Lung (tissue), 12 donors: ENCODE data around the gene LRRC17. TPM values are rescaled to one million over a fixed set of nuclear protein-coding genes. Genes with fewer than 3 reads are reported as not detected.

Experiments used
- ATAC-seq: fragments of 200-7000 bp; cut with Tn5 transposase; one replicate; pipeline ENCODE4 v1.9.1; 2020; ENCODE audit warnings: moderate number of reproducible peaks; ENCODE audit not compliant: insufficient read depth, low FRiP score
- DNase-seq, 3 donors: peaks; one replicate each; pipeline ENCODE4 v3.0.0-alpha.2; 2013 to 2017
- H3K27ac ChIP-seq, 2 donors: one replicate each; pipeline ENCODE4 v1.5.1; 2013; ENCODE audit warnings: mild to moderate bottlenecking in 2 of 2, moderate library complexity in 2 of 2, control low read depth in 1 of 2, inconsistent platforms in 1 of 2, low read depth in 1 of 2, low read length in 1 of 2
- H3K27me3 ChIP-seq, 3 donors: one replicate each; pipeline ENCODE4 v1.5.1; 2013; ENCODE audit warnings: low read length in 2 of 3; ENCODE audit not compliant: control insufficient read depth in 3 of 3, insufficient read depth in 3 of 3
- H3K36me3 ChIP-seq, 4 donors: one replicate each; pipeline ENCODE4 v1.5.1; 2013; ENCODE audit warnings: low read length in 4 of 4, mild to moderate bottlenecking in 1 of 4, moderate library complexity in 1 of 4; ENCODE audit not compliant: control insufficient read depth in 4 of 4, insufficient read depth in 4 of 4
- H3K4me1 ChIP-seq, 5 donors: one replicate each; pipeline ENCODE4 v1.5.1; 2013; ENCODE audit warnings: low read length in 5 of 5, mild to moderate bottlenecking in 2 of 5, moderate library complexity in 1 of 5; ENCODE audit not compliant: control insufficient read depth in 5 of 5, insufficient read depth in 5 of 5
- H3K4me3 ChIP-seq: one replicate; pipeline ENCODE4 v1.5.1; 2013; ENCODE audit warnings: mild to moderate bottlenecking, control low read depth, moderate library complexity
- H3K9ac ChIP-seq, 2 donors: one replicate each; pipeline ENCODE4 v1.5.1; 2013; ENCODE audit warnings: low read length in 2 of 2, control low read depth in 1 of 2; ENCODE audit not compliant: insufficient read depth in 1 of 2
- H3K9me3 ChIP-seq, 4 donors: one replicate each; pipeline ENCODE4 v1.5.1; 2013; ENCODE audit warnings: low read length in 3 of 4, mild to moderate bottlenecking in 1 of 4, moderate library complexity in 1 of 4; ENCODE audit not compliant: control insufficient read depth in 4 of 4, insufficient read depth in 3 of 4
- CTCF ChIP-seq: IDR thresholded peaks from 2 replicates; pipeline ENCODE4 v1.5.1; 2012; ENCODE audit warnings: mild to moderate bottlenecking; ENCODE audit errors: control extremely low read depth, extremely low read depth
- WGBS, 2 donors: extraction: QIAGEN DNeasy Blood & Tissue Kit; methylation state at CpG; one replicate each; pipeline ENCODE4 v1.1.7; 2013; 5-methylcytosine and 5-hydroxymethylcytosine counted together
- polyA plus RNA-seq, 2 donors: library from polyadenylated mRNA; stranded (reverse); fragments of 200-250 nt; gene quantifications; one replicate each; pipeline ENCODE4 v1.2.1, GENCODE V29; 2013
- total RNA-seq, 2 donors: library from RNA; depleted of rRNA in 1 of 2; stranded (reverse); fragments of >200 nt in 1 of 2; gene quantifications; one replicate each; pipeline ENCODE4 v1.2.1, GENCODE V29; 2014 to 2021
- donor health status: control.
- donor health status: control.
- donor health status: Bipolar disorder and iron deficiency.
- donor health status: healthy.
- donor health status: DM: yes; HTN: yes; CAD: no.

The LRRC17 gene
- total and polyA plus RNA-seq, 4 donors, result 0.63 to 81.6 (median 2.2) TPM

- Histone ChIP-seq H3K9ac (no peak overlapping the region), H3K27me3 (no peaks in the 10 kb centered on the region), H3K27ac (no peak overlapping the region), H3K9me3 (no peaks in the 10 kb centered on the region), H3K4me3 (no peak overlapping the region), H3K4me1 (no peaks in the 10 kb centered on the region), H3K36me3 (no peaks in the 10 kb centered on the region)
- WGBS, 2 donors, result 28 to 46% methylated on average over 2 of the region's 2 CpGs
- no peak for DNase-seq
- no peak for TF ChIP-seq CTCF
- no peak for ATAC-seq
Observed at GRCh38 chr7:102966465-102966864, 53.7 kb downstream of the LRRC17 start.

DNA sequence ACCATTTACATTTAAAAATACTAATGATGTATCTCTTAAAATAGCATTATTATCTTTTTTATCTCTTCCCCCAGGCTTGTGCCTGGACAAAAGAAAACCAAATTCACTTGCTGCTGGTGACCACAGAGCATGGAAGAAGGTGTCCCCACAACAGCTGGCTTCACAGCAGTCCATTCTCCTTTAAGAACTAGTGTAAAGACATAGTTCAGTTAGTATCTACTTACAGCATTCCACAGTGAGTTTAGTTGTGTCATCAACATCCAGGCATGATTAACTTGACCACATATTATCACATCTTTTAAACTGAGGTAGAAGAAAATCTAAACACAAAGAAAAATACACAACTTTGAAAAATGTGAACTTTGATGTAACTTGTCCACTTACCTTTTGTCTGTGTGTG lies 55.0 kb downstream of the LRRC17 start:
- no peaks in the 10 kb centered on the region for H3K27me3 ChIP-seq
- H3K36me3 ChIP-seq, result no peaks in the 10 kb centered on the region
- no peak for ATAC-seq
- TF ChIP-seq CTCF, result no peak
- no peaks in the 10 kb centered on the region for H3K9me3 ChIP-seq
- H3K27ac ChIP-seq, result no peak overlapping the region
- no peak overlapping the region for H3K4me3 ChIP-seq
- no peaks in the 10 kb centered on the region for H3K4me1 ChIP-seq
- no peak overlapping the region for H3K9ac ChIP-seq
- DNase-seq, result no peak

DNA sequence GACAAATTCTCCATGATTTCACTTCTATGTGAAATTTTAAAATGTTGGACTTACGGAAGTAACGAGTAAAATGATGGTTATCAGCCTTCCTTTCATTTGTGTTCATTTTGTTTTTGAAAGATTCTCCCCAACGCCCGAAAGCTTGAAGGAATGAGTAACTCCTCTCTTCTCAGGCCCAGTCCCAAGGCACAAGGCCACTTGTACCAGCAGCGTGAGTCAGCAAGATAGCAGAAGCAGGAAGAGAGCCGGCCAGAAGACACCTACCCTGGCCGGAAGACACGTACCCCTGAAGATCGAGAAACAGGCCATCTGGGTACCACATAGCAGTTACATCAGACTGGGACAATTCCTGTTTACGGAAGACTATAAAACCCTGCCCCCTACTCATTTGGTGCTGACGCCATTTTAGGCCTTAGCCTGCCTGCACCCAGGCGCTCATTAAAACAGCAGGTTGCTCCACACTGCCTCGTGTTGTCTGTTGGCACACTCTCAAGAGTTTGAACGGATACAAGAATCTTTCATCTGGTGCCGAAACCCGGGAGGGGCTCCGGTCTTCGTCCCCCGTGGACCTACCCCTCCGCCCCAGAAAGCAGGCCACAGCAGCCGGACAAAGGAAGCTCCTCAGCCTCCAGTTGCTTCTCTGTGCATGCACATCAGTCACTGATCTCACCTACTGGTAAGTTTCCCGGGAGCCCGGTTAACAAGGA lies 60.4 kb downstream of the LRRC17 start:
- H3K9ac ChIP-seq, result no peak overlapping the region
- no peaks in the 10 kb centered on the region for H3K4me1 ChIP-seq
- 78 to 89% methylated on average over 23 of the region's 23 CpGs for WGBS, 2 donors
- no peaks in the 10 kb centered on the region for H3K27me3 ChIP-seq
- H3K27ac ChIP-seq, result no peak overlapping the region
- no peak overlapping the region for H3K4me3 ChIP-seq
- peaks cover 0 to under 1% (median 0%) of the 10 kb centered on the region in 4 donors for H3K9me3 ChIP-seq
- no peak for TF ChIP-seq CTCF
- no peak for ATAC-seq
- no peak for DNase-seq
- no peaks in the 10 kb centered on the region for H3K36me3 ChIP-seq
